Thymus (tissue), 11 donors: ENCODE results near the gene DHPS. TPM values are rescaled to one million over a fixed set of nuclear protein-coding genes. Genes with fewer than 3 reads are reported as not detected.
"Not testable (repeated sequence)": the region's sequence is repeated elsewhere in the genome, so short reads cannot be mapped to it uniquely, and the experiment has no call there.

Experiments
- DNase-seq, 9 donors: peaks; one replicate each; pipeline ENCODE4 v3.0.0-alpha.2; 2013; ENCODE audit warnings: low spot score in 9 of 9, low read depth in 6 of 9, missing footprints in 1 of 9
- H3K27ac ChIP-seq, 2 donors: one replicate each; pipeline ENCODE4 v1.5.1; 2013; ENCODE audit warnings: control low read depth in 1 of 2, low read depth in 1 of 2, low read length in 1 of 2, mild to moderate bottlenecking in 1 of 2, moderate library complexity in 1 of 2
- H3K27me3 ChIP-seq, 2 donors: one replicate each; pipeline ENCODE4 v1.5.1; 2013; ENCODE audit warnings: low read length in 1 of 2; ENCODE audit not compliant: control insufficient read depth in 2 of 2, insufficient read depth in 1 of 2
- H3K36me3 ChIP-seq, 2 donors: one replicate each; pipeline ENCODE4 v1.5.1; 2013; ENCODE audit warnings: low read length in 1 of 2, mild to moderate bottlenecking in 1 of 2, moderate library complexity in 1 of 2; ENCODE audit not compliant: control insufficient read depth in 2 of 2, insufficient read depth in 2 of 2
- H3K4me1 ChIP-seq, 2 donors: one replicate each; pipeline ENCODE4 v1.5.1; 2013; ENCODE audit warnings: low read length in 2 of 2; ENCODE audit not compliant: control insufficient read depth in 2 of 2, insufficient read depth in 2 of 2
- H3K4me3 ChIP-seq, 2 donors: one replicate each; pipeline ENCODE4 v1.5.1; 2013; ENCODE audit warnings: low read length in 2 of 2, control low read depth in 1 of 2, mild to moderate bottlenecking in 1 of 2
- H3K9me3 ChIP-seq, 2 donors: one replicate each; pipeline ENCODE4 v1.5.1; 2013; ENCODE audit warnings: low read length in 1 of 2, mild to moderate bottlenecking in 1 of 2; ENCODE audit not compliant: control insufficient read depth in 2 of 2, insufficient read depth in 1 of 2
- WGBS: extraction: QIAGEN DNeasy Blood & Tissue Kit; methylation state at CpG from one replicate; pipeline ENCODE4 v1.1.7; 2013; 5-methylcytosine and 5-hydroxymethylcytosine counted together
- polyA plus RNA-seq: library from polyadenylated mRNA; stranded (reverse); fragments of 200-250 nt; gene quantifications from one replicate; pipeline ENCODE4 v1.2.3, GENCODE V29; 2013
- total RNA-seq: library from RNA; stranded (reverse); fragments of 120-200 nt; gene quantifications from one replicate; pipeline ENCODE4 v1.2.4, GENCODE V29; 2013
- donor health status: healthy.

The DHPS gene
- total and polyA plus RNA-seq, 2 donors: 74.3 to 97.3 TPM

DNA sequence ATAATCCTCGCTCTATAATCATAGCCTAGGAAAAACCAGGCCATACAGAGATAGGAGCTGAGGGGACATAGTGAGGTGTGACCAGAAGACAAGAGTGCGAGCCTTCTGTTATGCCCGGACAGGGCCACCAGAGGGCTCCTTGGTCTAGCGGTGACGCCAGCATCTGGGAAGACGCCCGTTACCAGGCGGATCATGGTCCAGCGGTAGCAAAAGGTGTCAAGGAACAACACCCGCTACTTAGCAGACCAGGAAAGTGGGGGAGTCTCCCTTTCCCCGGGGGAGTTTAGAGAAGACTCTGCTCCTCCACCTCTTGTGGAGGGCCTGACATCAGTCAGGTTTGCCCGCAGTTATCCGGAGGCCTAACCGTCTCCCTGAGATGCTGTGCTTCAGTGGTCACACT is 30.4 kb upstream of the DHPS start:
- peaks cover 74 to 83% of the 10 kb centered on the region in 2 donors for H3K36me3 ChIP-seq
- not testable (repeated sequence) for H3K27ac ChIP-seq, H3K27me3 ChIP-seq, H3K4me3 ChIP-seq, H3K4me1 ChIP-seq, DNase-seq, H3K9me3 ChIP-seq
- 89% methylated on average over 12 of the region's 14 CpGs for WGBS

DNA sequence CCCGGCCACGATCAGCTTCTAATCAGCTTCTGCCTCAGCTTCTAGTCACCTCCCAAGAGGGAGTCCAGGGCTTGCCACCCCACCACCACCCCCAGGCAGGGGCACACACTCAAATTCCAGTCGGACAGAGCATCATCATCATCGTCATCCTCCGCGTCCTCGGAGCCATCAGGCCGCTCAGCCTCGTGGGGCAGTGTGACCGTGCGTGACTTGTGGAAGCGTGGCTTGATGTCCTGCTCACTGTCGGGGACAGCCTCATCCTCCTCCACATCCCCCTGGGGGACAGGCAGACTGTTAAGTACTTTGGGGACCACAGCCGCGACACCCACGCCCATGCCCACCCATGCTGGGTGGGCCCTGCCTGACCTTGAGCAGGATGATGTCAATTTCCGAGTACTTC is 29.5 kb upstream of the DHPS start:
- Histone ChIP-seq H3K27me3 (no peaks in the 10 kb centered on the region), H3K9me3 (no peaks in the 10 kb centered on the region), H3K4me1 (no peaks in the 10 kb centered on the region), H3K36me3 (peaks cover 82 to 83% of the 10 kb centered on the region in 2 donors), H3K4me3 (no peak overlapping the region), H3K27ac (no peak overlapping the region)
- DNase-seq: no peak
- 99% methylated on average over 17 of the region's 17 CpGs for WGBS

DNA sequence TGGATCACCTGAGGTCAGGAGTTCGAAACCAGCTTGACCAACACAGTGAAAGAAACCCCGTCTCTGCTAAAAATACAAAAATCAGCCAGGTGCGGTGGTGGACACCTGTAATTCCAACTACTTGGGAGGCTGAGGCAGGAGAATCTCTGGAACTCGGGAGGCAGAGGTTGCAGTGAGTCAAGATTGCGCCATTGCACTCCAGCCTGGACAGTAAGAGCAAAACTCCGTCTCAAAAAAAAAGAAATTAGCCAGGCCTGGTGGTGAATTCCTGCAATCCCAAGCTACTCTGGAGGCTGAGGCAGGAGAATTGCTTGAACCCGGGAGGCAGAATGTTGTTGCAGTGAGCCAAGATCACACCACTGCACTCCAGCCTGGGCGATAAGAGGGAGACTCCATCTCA is 27.0 kb upstream of the DHPS start:
- H3K4me1 ChIP-seq: no peaks in the 10 kb centered on the region
- WGBS: 98% methylated on average over 8 of the region's 8 CpGs
- H3K4me3 ChIP-seq: no peak overlapping the region
- no peaks in the 10 kb centered on the region for H3K9me3 ChIP-seq
- H3K27ac ChIP-seq: no peak overlapping the region
- H3K36me3 ChIP-seq: peaks cover 79% of the 10 kb centered on the region in 2 donors
- no peak for DNase-seq
- H3K27me3 ChIP-seq: no peaks in the 10 kb centered on the region

- Histone ChIP-seq H3K9me3 (no peaks in the 10 kb centered on the region), H3K27me3 (no peaks in the 10 kb centered on the region), H3K27ac (no peak overlapping the region), H3K4me1 (no peaks in the 10 kb centered on the region), H3K4me3 (no peak overlapping the region), H3K36me3 (peaks cover 82 to 84% of the 10 kb centered on the region in 2 donors)
- 98% methylated on average over 13 of the region's 13 CpGs for WGBS
- DNase-seq: no peak
Measured at GRCh38 chr19:12706332-12706718, 24.6 kb upstream of the DHPS start.

DNA sequence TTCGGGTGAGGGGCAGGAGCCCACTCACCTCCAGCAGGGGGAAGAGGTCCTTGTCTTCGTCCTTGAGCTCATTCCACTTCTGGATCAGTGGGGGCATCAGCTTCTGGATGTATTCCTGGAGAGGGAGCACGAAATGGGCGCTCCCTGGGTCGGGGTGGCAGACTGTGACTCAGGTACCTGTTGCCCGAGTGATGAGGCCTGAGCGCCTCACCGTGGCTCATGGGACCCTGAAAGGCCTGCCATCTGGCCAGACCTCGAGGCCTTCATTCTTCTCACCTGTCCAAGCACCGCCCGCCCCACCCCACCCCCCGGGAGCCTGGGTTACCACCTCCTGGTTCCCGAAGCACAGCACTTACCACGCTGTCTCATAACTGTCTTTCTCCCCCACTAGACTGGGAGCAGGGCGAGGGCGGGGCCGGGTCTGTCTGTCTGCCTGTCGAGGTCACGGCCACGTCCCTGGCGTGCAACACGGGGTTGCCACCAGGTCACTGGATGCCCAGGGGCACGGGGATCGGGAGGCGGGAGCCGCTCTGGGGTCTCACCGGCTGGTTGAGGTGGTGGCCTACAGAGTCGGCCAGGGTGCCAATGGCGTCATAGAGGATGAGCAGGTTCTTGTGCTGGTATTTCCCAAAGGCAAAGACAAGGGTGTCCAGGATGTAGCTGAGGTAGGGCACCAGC is 24.1 kb upstream of the DHPS start:
- peaks cover 82 to 85% of the 10 kb centered on the region in 2 donors for H3K36me3 ChIP-seq
- no peak overlapping the region for H3K4me3 ChIP-seq
- H3K27me3 ChIP-seq: no peaks in the 10 kb centered on the region
- no peak for DNase-seq
- WGBS: 98% methylated on average over 29 of the region's 29 CpGs
- H3K4me1 ChIP-seq: no peaks in the 10 kb centered on the region
- H3K27ac ChIP-seq: no peak overlapping the region
- no peaks in the 10 kb centered on the region for H3K9me3 ChIP-seq

- 98% methylated on average over 13 of the region's 13 CpGs for WGBS
- no peaks in the 10 kb centered on the region for H3K27me3 ChIP-seq
- no peaks in the 10 kb centered on the region for H3K9me3 ChIP-seq
- DNase-seq: no peak
- H3K4me3 ChIP-seq: no peak overlapping the region
- H3K36me3 ChIP-seq: peaks cover 82 to 84% of the 10 kb centered on the region in 2 donors
- no peaks in the 10 kb centered on the region for H3K4me1 ChIP-seq
- no peak overlapping the region for H3K27ac ChIP-seq
Measured at GRCh38 chr19:12705169-12705568, 23.5 kb upstream of the DHPS start.

DNA sequence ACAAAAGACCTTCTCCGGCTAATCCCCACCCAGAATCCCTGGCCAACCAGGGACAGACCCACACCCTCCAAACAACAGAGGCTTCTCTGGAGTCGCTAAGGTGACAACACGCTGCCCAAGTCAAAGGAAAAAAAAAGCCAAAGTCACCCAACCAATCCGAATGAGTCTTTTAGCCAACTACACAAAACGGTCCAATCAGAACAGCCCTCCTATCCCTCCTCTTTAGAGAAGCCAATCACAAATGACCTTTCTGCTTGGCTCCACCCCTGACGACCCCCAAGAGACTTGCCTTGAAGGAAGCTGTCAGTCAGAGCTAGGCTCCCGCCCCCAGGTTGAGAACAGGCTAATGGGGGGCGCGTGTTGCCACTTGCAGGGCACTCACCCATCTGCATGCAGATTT is 21.4 kb upstream of the DHPS start:
- H3K4me1 ChIP-seq: no peaks in the 10 kb centered on the region
- no peak overlapping the region for H3K27ac ChIP-seq
- no peak overlapping the region for H3K4me3 ChIP-seq
- H3K36me3 ChIP-seq: peaks cover 68 to 80% of the 10 kb centered on the region in 2 donors
- no peaks in the 10 kb centered on the region for H3K9me3 ChIP-seq
- no peaks in the 10 kb centered on the region for H3K27me3 ChIP-seq
- WGBS: 92% methylated on average over 9 of the region's 9 CpGs
- DNase-seq: peak in 1 of 9 donors; percentile 62

DNA sequence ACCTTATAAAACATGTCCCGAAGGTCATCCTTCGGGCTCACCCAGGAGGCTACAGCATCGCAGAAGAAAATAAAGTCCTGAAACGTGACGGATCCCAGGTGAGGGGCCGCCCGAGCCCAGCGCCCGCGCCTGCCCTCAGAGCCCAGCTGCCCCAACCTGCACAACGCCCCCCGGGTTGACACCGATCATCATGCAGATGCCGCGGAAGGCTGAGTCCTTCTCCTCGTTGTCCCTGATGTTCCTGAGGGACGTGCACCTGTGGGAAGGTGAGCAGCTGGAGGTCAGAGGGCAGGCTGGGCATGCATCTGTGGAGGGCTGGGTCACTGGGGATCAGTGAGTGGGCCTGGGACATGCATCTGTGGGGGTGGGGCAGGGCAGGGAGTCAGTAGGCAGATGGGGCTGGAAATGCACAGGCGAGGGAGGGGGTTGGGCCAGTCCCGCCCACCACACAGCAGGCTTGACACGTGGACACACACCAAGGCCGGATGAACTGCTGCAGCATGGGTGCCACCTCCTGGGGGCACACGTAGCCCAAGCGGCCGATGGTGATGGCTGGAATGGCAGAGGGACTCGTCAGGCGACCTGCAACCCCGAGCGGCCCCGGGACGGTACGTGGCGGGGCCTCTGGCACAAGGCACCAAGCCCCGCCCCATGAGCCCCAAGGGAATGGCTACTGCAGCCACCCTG is 20.1 kb upstream of the DHPS start:
- Histone ChIP-seq H3K36me3 (peaks cover 63 to 71% of the 10 kb centered on the region in 2 donors), H3K27ac (no peak overlapping the region), H3K9me3 (no peaks in the 10 kb centered on the region), H3K27me3 (no peaks in the 10 kb centered on the region), H3K4me1 (peaks cover 5 to 6% of the 10 kb centered on the region in 2 donors), H3K4me3 (no peak overlapping the region)
- DNase-seq: no peak
- WGBS: 99% methylated on average over 33 of the region's 33 CpGs

- DNase-seq: no peak
- no peak overlapping the region for H3K4me3 ChIP-seq
- H3K27ac ChIP-seq: no peak overlapping the region
- H3K27me3 ChIP-seq: no peaks in the 10 kb centered on the region
- no peaks in the 10 kb centered on the region for H3K9me3 ChIP-seq
- H3K36me3 ChIP-seq: peaks cover 33 to 40% of the 10 kb centered on the region in 2 donors
- peaks cover 10 to 14% of the 10 kb centered on the region in 2 donors for H3K4me1 ChIP-seq
- WGBS: 91% methylated on average over 6 of the region's 6 CpGs
Measured at GRCh38 chr19:12698138-12698537, 16.5 kb upstream of the DHPS start.
